ENCODE measurements around the gene EXOC6B.

The EXOC6B gene

GRCh38 chr2:72204156-72204785 lies 621.6 kb downstream of the EXOC6B start:
- no peak for DNase-seq

- DNase-seq = no peak
Observed at GRCh38 chr2:72198532-72199241, 627.1 kb downstream of the EXOC6B start.

- no peak for DNase-seq
Observed at GRCh38 chr2:72193723-72194122, 632.1 kb downstream of the EXOC6B start.

- no peak for DNase-seq
Observed at GRCh38 chr2:72191441-72191840, 634.4 kb downstream of the EXOC6B start.

- no peak for DNase-seq
Observed at GRCh38 chr2:72185206-72185605, 640.6 kb downstream of the EXOC6B start.

GRCh38 chr2:72183466-72183865 lies 642.4 kb downstream of the EXOC6B start:
- DNase-seq = no peak

- no peak for DNase-seq
Observed at GRCh38 chr2:72183016-72183415, 642.8 kb downstream of the EXOC6B start.

- no peak for DNase-seq
Observed at GRCh38 chr2:72182547-72182946, 643.3 kb downstream of the EXOC6B start.

GRCh38 chr2:72181616-72182015 lies 644.2 kb downstream of the EXOC6B start:
- no peak for DNase-seq

GRCh38 chr2:72180351-72180750 lies 645.5 kb downstream of the EXOC6B start:
- no peak for DNase-seq

- no peak for DNase-seq
Observed at GRCh38 chr2:72178551-72178950, 647.3 kb downstream of the EXOC6B start.

GRCh38 chr2:72176281-72176680 lies 649.6 kb downstream of the EXOC6B start:
- DNase-seq = no peak

GRCh38 chr2:72175636-72176035 lies 650.2 kb downstream of the EXOC6B start:
- no peak for DNase-seq

- DNase-seq = no peak
Observed at GRCh38 chr2:72173640-72174321, 652.1 kb downstream of the EXOC6B start.

GRCh38 chr2:72172478-72172877 lies 653.4 kb downstream of the EXOC6B start:
- DNase-seq = no peak

- no peak for DNase-seq
Observed at GRCh38 chr2:72166279-72166678, 659.6 kb downstream of the EXOC6B start.

GRCh38 chr2:72165792-72166191 lies 660.0 kb downstream of the EXOC6B start:
- no peak for DNase-seq

GRCh38 chr2:72162574-72162973 lies 663.3 kb downstream of the EXOC6B start:
- DNase-seq = no peak

GRCh38 chr2:72159211-72159993 lies 666.4 kb downstream of the EXOC6B start:
- no peak for DNase-seq

- no peak for DNase-seq
Observed at GRCh38 chr2:72157871-72158771, 667.7 kb downstream of the EXOC6B start.

GRCh38 chr2:72156872-72157271 lies 669.0 kb downstream of the EXOC6B start:
- DNase-seq = no peak

GRCh38 chr2:72155737-72156136 lies 670.1 kb downstream of the EXOC6B start:
- no peak for DNase-seq

Measured in left hindlimb (tissue), 1 donor.